ENCODE data around the gene NRDC.
A peak's percentile ranks its signal among the peaks of the same experiment; 100 is the strongest.
"Not testable (repeated sequence)": the region's sequence is repeated elsewhere in the genome, so short reads cannot be mapped to it uniquely, and the experiment has no call there.

NRDC gene

GRCh38 chr1:51842261-51842660 lies 36.3 kb downstream of the NRDC start:
- peak in 1 of 2 experiments; percentile 9 for DNase-seq

DNA sequence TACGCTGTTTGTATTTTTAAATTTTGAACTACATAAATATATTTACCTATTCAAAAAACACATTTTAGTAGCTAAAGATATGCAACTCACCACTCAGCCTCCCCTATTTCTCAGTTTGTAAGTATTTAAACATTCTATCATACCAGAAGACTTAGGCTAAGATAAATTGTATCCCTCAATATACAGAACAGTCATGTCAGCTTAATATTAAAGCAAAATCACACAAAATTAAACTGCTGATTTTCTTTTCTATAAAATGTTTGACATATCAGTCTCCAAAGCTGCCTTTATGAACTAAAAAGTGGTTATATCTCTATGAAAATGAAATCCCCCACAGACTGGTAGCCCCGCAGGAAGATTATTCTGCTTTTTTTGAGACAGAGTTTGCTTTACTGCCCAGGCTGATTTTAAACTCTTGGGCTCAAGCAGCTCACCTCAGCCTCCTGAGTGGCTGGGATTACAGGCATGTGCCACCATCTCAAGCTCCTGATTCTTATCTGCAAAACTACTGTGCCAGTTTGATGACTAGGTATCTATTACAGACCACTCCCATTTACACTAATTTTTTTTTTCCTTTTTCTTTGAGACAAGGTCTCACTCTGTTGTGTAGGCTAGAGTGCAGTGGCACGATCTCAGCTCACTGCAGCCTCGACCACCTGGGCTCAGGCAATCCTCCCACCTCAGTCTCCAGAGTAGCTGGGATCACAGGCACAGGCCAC lies 37.6 kb downstream of the NRDC start:
- DNase-seq = no peak

DNA sequence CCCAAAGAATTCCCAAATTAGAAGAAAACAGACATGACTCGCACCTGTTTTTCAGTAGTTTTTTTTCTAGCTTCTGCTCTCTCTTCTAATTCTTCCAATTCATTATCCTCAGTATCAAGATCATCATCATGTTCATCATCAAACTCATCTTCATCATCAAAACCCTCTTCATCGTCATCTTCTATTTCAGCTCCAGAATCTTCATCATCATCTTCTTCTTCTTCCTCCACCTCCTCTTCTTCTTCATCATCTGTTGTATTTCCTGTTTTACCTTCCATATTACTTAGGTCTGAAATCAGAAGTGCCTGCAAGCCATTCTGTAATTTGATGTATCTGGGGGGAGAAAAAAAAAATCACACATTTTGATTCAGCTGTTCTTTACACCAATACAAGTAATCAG lies 38.3 kb downstream of the NRDC start:
- no peak for DNase-seq

GRCh38 chr1:51839094-51839493 lies 39.4 kb downstream of the NRDC start:
- DNase-seq = no peak

- no peak for DNase-seq
Observed at GRCh38 chr1:51837243-51837642, 41.3 kb downstream of the NRDC start.

DNA sequence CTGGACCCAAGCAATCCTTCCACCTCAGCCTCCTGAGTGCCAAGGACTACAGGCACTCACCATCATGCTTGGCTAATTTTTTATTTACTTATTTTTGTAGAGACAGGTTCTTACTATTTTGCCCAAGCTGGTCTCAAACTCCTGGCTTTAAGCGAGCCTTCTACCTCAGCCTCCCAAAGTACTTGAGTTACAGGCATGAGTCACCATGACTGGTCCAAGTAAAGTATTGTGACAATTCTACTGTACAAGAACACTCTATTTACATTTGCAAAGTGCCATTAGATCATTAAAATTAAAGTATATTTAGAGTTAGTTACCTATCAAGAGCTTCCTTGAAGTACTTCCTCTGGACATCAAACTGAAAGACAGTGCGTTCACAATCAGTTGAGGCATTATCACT lies 44.8 kb downstream of the NRDC start:
- DNase-seq = no peak

DNA sequence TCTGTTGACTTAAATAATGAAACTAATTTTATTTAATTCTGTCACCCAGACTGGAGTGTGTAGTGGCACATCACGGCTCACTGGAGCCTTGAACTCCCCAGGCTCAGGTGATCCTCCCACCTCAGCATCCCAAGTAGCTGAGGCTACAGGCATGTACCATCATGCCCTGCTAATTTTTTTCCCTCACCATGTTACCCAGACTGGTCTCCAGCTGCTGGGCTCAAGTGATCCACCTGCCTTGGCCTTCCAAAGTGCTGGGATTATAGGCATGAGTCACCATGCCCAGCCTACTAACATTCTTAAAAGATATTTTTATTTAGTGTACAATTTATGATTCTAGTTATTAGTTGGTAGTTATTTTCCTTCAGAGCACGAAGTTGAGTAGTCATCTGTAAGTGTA lies 49.5 kb downstream of the NRDC start:
- no peak for DNase-seq

DNA sequence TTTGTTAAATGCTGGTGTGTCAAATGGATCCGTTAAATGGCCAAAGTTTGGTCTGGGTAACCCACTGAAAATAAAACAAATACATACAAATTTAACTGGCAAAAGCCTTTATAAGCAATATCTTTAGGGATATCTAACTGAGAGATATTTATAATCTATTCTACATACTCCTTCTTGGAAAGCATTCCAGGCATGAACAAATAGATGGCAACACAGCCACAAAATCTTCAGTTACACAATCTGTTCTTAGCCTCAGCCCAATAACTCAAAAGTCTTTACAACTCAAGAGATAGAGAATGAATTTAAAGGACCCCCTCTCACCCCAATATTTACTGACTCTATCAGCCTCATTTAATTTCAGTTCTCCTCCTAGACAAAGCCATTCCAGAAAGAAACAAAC lies 58.7 kb downstream of the NRDC start:
- DNase-seq = no peak

DNA sequence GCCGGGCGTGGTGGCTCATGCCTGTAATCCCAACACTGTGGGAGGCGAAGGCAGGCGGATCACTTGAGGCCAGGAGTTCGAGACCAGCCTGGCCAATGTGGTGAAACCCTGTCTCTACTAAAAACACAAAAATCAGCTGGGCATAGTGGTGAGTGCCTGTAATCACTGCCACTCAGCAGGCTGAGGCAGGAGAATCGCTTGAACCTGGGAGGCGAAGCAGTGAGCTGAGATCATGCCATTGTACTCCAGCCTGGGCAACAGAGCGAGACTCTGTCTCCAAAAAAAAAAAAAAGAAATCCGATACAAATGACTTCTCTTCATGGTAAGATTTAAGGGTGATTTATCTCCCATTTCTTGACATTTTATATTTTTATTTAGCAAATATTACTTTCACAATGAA lies 59.5 kb downstream of the NRDC start:
- not testable (repeated sequence) for DNase-seq

DNA sequence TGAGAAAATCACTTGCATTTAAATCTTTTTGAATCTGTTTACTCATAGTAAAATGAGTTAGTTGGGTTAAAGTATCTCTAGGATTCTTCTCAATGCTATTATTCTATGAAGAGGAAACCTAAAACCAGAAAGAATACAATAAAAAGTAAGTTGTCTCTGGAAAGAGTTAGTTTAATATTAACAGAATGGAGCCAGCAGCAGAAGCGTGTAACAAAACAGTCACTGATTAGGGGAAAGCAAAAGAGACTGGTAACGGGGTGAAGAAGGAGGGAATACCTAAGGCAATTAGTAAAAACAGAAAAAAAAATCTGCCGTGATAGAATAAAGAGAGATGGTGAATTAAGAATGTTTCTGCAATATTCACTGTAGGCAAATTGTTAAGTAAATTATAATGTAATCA lies 60.0 kb downstream of the NRDC start:
- DNase-seq = no peak

DNA sequence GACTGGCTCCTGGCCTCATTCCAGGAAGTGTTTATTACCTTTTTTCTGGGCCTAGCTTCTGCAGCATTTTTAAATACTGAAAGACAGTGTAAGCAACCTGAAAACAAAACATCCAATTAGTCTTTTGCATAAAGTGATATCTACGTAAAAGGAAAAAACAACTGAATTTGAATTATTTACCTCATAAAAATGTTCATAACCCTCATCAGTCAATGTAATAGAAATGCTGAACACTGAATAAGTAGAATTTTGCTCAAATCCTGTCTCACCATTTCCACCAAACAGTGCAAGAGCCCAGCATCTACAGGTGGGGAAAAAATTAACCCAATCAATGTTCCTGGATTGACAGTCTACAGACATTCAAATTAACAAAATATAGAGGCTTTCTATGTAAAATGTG lies 64.0 kb downstream of the NRDC start:
- no peak for DNase-seq

- DNase-seq = no peak
Observed at GRCh38 chr1:51799372-51799771, 79.2 kb downstream of the NRDC start.

DNA sequence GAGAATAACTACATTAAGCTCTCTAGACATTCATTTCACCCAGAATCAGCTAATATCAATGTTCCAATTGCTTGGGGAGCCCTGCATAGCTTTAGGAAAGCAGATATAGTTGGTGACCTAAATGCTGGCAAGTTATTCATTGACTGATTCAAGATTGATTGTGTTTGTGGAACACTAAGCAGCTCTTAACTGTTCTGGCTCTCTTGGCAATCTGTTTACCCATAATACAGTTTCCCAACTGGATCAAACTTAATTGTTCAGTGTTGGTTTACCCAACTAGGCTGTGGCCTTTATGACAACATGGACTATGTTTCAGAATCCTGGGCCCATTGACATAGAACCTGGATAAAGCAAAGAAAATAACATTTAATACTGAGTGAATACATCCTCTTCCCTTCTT lies 83.7 kb downstream of the NRDC start:
- no peak for DNase-seq

GRCh38 chr1:51794260-51794659 lies 84.3 kb downstream of the NRDC start:
- no peak for DNase-seq

DNA sequence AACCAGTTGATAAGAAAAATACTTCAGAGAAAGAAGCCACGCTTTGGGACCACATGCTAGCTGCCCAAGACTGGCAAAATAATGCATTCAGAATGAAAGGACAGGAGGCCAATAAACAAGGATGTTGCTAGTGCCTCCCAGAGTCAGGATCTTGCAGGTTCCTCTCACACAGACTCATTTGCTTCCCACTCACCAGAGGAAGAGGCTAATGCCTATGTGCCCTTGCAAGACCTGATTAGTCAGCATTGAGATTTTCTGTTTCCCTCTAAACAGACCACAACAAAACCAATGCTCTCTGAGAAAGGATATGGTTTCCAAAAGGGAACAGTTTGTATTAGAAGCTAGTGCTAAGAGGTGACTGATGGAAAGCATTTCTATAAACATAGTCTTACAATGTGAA lies 85.7 kb downstream of the NRDC start:
- DNase-seq = no peak

GRCh38 chr1:51791888-51792287 lies 86.6 kb downstream of the NRDC start:
- no peak for DNase-seq

DNA sequence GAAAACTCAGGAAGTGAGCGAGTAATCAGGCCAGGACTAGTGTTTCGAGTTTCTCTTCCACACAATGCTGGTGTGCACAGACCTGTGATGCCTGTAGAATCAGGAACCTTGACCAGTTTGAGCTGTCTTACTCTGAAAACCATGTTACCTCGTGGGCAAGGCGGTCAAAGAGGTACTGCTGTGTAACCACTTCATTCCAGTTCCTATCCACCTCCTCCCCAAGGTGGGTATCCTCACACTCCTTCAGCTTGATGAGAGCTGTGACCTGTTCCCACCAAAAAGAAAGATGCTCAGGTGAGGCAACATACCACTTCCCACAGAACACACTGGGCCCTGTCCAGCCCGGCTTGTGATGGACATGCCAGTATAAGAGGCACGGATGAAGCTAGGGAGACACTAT lies 88.1 kb downstream of the NRDC start:
- no peak for DNase-seq

- no peak for DNase-seq
Observed at GRCh38 chr1:51789342-51789741, 89.2 kb downstream of the NRDC start.

DNA sequence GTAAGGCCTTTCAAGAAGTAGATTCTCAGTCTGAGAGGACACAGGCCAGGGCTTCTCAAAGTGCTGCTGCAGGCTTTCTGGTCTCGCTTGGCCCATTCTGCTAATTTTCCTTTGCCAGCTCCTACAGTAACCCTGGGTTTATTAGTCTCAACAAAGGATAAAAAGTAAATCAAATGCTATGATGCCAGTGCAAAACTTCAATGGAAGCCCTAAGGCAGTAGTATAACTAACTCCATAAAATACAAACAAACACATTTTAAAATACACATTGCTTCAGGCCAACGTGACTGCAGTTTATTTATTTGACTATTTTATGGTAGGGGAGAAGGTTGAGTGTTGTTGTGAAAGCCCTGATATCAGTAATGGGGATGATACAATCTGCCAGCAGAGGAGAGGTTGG lies 89.6 kb downstream of the NRDC start:
- DNase-seq = no peak

DNA sequence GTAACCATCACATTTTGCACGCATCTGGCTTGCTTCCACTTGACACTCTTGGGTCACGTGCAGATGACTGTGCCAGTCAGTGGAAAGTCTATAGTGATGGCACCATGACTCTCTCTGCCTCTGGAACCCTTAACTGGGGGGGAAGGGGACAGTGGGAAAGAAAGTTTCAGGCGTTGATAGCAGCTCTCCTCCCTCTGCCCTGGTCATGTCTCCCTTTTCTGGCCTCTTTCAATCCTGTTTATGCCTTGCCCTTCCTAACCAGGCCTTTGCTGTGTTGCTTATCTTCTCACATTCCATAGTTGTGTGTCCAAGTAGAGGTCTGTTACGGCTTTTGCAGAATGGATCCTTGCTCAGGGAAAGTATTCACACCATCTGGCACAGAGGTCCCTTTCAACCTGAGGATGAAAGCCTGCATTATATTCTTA lies 93.5 kb downstream of the NRDC start:
- DNase-seq = no peak

DNA sequence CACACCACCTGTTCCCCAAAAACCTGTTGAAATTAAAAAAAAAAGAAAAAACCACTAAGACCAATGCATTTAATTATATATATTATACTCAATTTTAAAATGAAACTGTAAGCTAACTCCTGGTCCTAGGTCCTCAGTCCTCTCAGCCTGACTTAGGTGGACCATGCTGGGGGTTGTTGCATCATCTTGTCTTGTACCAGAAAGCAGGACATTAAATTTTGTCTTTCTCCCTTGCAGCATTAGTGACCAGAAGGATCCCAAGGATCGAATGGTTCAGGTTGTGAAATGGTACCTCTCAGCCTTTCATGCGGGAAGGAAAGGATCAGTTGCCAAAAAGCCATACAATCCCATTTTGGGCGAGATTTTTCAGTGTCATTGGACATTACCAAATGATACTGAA lies 97.6 kb downstream of the NRDC start:
- DNase-seq = no peak

DNA sequence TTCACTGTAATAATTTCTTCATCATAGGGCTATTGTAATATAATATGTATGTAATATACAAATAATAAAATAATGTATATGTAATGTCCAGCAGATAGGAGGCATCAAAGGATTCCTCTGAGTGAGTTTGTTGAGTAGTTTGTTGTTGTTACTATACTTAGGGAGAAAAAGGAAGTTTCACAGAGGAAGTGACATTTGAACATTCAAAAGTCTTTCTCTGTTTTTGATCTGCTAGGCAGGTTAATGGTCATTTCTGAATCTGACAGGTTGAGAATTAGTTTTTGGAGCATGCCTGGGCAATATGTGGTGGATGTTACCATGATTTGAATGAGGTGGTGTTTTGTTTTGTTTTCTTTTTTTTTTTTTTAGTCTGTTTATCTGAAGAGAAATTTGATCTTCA lies 102.1 kb downstream of the NRDC start:
- DNase-seq = no peak

GRCh38 chr1:51768971-51769588 lies 109.4 kb downstream of the NRDC start:
- DNase-seq = peak in 1 of 2 experiments; percentile 62

- DNase-seq = no peak
Observed at GRCh38 chr1:51761351-51761750, 117.2 kb downstream of the NRDC start.

DNA sequence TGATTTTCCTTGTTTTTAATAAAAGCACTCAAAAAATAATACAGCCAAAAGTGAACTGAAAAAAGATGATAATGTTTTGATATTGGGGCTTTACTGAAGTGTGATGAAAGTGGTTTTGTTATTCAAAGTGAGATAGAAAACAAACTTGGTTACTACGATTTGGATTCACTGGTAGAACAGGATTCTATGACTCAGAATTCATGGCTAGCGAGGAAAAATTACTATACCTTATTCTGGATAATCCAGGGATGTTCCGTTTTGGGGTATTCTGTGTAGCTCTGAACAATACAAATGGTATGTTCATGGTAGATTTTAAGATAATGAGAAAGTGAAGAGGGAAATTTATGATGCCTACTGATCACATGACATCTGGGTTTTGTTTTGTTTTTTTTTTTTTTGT lies 117.7 kb downstream of the NRDC start:
- DNase-seq = no peak
